OCI-LY1 (cell line): ENCODE measurements around the gene ARCN1.

Source experiments
- H2AFZ ChIP-seq: fragments of 200-600 bp; sonication (generic), shearing (Covaris generic); 2 replicates; pipeline ENCODE4 v1.6.0; 2014; ENCODE audit warnings: antibody characterized with exemption, mild to moderate bottlenecking, low read length
- H3F3A ChIP-seq: fragments of 200-600 bp; sonication (generic), shearing (Covaris generic); 2 replicates; pipeline ENCODE4 v1.6.0; 2014; ENCODE audit warnings: mild to moderate bottlenecking, antibody characterized with exemption, low read length, moderate library complexity; ENCODE audit not compliant: insufficient read depth
- H3K27ac ChIP-seq: fragments of 200-600 bp; sonication (generic); 2 replicates; pipeline ENCODE4 v1.5.1; 2014; ENCODE audit warnings: low read length, mixed run types, mild to moderate bottlenecking, low read depth; ENCODE audit not compliant: poor library complexity, severe bottlenecking
- H3K27me3 ChIP-seq: fragments of 200-600 bp; sonication (generic); 2 replicates; pipeline ENCODE4 v1.6.0; 2014; ENCODE audit warnings: antibody characterized with exemption, mild to moderate bottlenecking, low read length, moderate library complexity; ENCODE audit not compliant: insufficient read depth
- H3K36me3 ChIP-seq: fragments of 200-600 bp; sonication (generic); 2 replicates; pipeline ENCODE4 v1.6.1; 2014; ENCODE audit warnings: mild to moderate bottlenecking, antibody characterized with exemption, low read length, moderate library complexity, mixed read lengths; ENCODE audit not compliant: insufficient read depth
- H3K4me1 ChIP-seq: fragments of 200-600 bp; sonication (generic); 2 replicates; pipeline ENCODE4 v1.5.1; 2014; ENCODE audit warnings: mild to moderate bottlenecking, low read length, moderate library complexity; ENCODE audit not compliant: insufficient read depth, severe bottlenecking
- H3K4me2 ChIP-seq: fragments of 200-600 bp; sonication (generic), shearing (Covaris generic); 2 replicates; pipeline ENCODE4 v1.6.1; 2014; ENCODE audit warnings: low read length
- H3K4me3 ChIP-seq: fragments of 200-600 bp; sonication (generic); 2 replicates; pipeline ENCODE4 v1.5.1; 2014; ENCODE audit warnings: low read length, low read depth, mild to moderate bottlenecking, mixed read lengths; ENCODE audit not compliant: poor library complexity, severe bottlenecking
- H3K79me2 ChIP-seq: fragments of 200-600 bp; shearing (Covaris generic); 2 replicates; pipeline ENCODE4 v1.6.1; 2016; ENCODE audit warnings: mixed run types, low read length, mixed read lengths; ENCODE audit not compliant: insufficient read depth
- H3K9ac ChIP-seq: fragments of 200-600 bp; sonication (generic), shearing (Covaris generic); 2 replicates; pipeline ENCODE4 v1.6.1; 2014; ENCODE audit warnings: mild to moderate bottlenecking, low read length, mixed read lengths
- H3K9me2 ChIP-seq: fragments of 200-600 bp; sonication (generic), shearing (Covaris generic); 2 replicates; pipeline ENCODE4 v1.6.1; 2014; ENCODE audit warnings: low read depth, mild to moderate bottlenecking, low read length, mixed read lengths
- H3K9me3 ChIP-seq: fragments of 200-600 bp; shearing (Covaris generic); 2 replicates; pipeline ENCODE4 v1.6.1; 2014; ENCODE audit warnings: low read length, mixed read lengths
- H4K20me1 ChIP-seq: fragments of 200-600 bp; sonication (generic), shearing (Covaris generic); 2 replicates; pipeline ENCODE4 v1.6.0; 2016; ENCODE audit warnings: mild to moderate bottlenecking, low read length; ENCODE audit not compliant: insufficient read depth
- EZH2 ChIP-seq: fragments of 200-600 bp; sonication (generic), shearing (Covaris generic); IDR thresholded peaks from 2 replicates; pipeline ENCODE4 v1.8.0; 2017; ENCODE audit warnings: borderline replicate concordance, mixed run types, mild to moderate bottlenecking, antibody characterized with exemption, low read length, moderate library complexity, mixed read lengths
- TF ChIP-seq, protein P1 (sequence below): fragments of 200-600 bp; sonication (generic), shearing (Covaris generic); IDR thresholded peaks from 2 replicates; pipeline ENCODE4 v1.5.1; 2017; ENCODE audit warnings: mild to moderate bottlenecking, antibody characterized with exemption, low read length, moderate library complexity, mixed read lengths

ARCN1 gene

DNA sequence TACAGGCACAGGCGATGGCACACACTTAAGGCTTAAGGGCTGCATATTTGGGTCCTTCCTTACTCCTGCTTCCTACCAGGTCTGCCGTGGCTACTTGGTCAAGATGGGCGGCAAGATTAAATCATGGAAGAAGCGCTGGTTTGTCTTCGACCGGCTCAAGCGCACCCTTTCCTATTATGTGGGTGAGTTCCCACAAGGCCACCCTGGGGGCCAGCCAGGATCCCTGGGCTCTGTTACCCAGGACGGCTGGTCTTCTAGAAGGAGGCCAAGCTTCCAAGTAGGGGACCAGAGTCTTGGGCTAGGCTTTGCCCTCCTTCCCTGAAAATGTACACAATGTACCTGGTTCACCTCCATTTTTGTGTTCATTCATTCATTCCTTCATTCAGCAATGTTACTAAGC, 78.2 kb downstream of the ARCN1 start:
- H3K9me2 ChIP-seq = no peaks in the 10 kb centered on the region
- H3K4me2 ChIP-seq = no peak overlapping the region
- no peaks in the 10 kb centered on the region for H3K9me3 ChIP-seq
- no peak overlapping the region for H3K9ac ChIP-seq
- no peaks in the 10 kb centered on the region for H3F3A ChIP-seq
- H3K36me3 ChIP-seq = no peaks in the 10 kb centered on the region
- no peak overlapping the region for H2AFZ ChIP-seq
- no peaks in the 10 kb centered on the region for H3K4me1 ChIP-seq
- H3K4me3 ChIP-seq = no peak overlapping the region
- no peaks in the 10 kb centered on the region for H3K79me2 ChIP-seq
- no peaks in the 10 kb centered on the region for H4K20me1 ChIP-seq
- no peaks in the 10 kb centered on the region; the same call in 1 of the 2 replicates for H3K27me3 ChIP-seq
- TF ChIP-seq EZH2 = no peak
- TF ChIP-seq, protein P1, sequence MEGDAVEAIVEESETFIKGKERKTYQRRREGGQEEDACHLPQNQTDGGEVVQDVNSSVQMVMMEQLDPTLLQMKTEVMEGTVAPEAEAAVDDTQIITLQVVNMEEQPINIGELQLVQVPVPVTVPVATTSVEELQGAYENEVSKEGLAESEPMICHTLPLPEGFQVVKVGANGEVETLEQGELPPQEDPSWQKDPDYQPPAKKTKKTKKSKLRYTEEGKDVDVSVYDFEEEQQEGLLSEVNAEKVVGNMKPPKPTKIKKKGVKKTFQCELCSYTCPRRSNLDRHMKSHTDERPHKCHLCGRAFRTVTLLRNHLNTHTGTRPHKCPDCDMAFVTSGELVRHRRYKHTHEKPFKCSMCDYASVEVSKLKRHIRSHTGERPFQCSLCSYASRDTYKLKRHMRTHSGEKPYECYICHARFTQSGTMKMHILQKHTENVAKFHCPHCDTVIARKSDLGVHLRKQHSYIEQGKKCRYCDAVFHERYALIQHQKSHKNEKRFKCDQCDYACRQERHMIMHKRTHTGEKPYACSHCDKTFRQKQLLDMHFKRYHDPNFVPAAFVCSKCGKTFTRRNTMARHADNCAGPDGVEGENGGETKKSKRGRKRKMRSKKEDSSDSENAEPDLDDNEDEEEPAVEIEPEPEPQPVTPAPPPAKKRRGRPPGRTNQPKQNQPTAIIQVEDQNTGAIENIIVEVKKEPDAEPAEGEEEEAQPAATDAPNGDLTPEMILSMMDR = no peak
- H3K27ac ChIP-seq = no peak overlapping the region

DNA sequence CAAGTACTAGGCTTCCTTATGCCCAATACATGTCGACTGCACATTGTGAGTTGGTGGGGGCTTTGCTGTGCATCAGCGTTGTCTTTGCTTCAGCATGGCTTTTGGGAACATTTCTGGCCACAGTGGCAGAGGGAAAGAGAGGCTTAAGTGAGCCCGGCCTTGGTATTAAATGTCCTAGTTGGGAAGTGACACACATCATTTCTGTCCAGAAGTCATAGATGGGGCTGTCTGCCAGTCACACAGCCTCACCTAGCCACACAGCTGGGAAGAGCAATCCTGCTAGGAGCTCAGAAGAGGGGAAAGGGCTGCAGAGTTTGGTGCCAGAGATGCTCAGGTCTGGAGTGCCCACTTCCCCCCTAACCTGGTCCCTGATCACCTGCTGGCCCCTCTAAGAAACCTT, 79.6 kb downstream of the ARCN1 start:
- no peaks in the 10 kb centered on the region for H4K20me1 ChIP-seq
- H3F3A ChIP-seq = no peaks in the 10 kb centered on the region
- H3K27ac ChIP-seq = no peak overlapping the region

More for the DNA sequence above, 79.6 kb downstream of the ARCN1 start:
- H3K36me3 ChIP-seq = no peaks in the 10 kb centered on the region
- no peak for TF ChIP-seq EZH2
- TF ChIP-seq, protein P1 = no peak
- H3K4me1 ChIP-seq = no peaks in the 10 kb centered on the region
- no peak overlapping the region for H3K9ac ChIP-seq
- H2AFZ ChIP-seq = no peak overlapping the region
- H3K27me3 ChIP-seq = no peaks in the 10 kb centered on the region; the same call in 1 of the 2 replicates
- no peaks in the 10 kb centered on the region for H3K9me2 ChIP-seq
- H3K9me3 ChIP-seq = no peaks in the 10 kb centered on the region
- H3K79me2 ChIP-seq = no peaks in the 10 kb centered on the region
- no peak overlapping the region for H3K4me3 ChIP-seq
- H3K4me2 ChIP-seq = no peak overlapping the region
